WTC11 (cell line): Measurements from ENCODE around the gene C1orf159. TPM values are rescaled to one million over a fixed set of nuclear protein-coding genes. Genes with fewer than 3 reads are reported as not detected.

Experiments
- ATAC-seq: fragments of 200-7000 bp; cut with Tn5 transposase; 2 replicates; pipeline ENCODE4 v1.10.0; 2021; ENCODE audit warnings: mild to moderate bottlenecking, moderate library complexity
- CTCF ChIA-PET: fragments of 300-600 bp; sonication (Branson Sonifier 250); formaldehyde crosslinking; loops from one replicate; lab custom pipeline; 2021; ENCODE audit warnings: antibody characterized with exemption; lab: Charles Lee
- POLR2A ChIA-PET: fragments of 350-600 bp; sonication (Branson Sonifier 250); formaldehyde crosslinking; loops from one replicate; lab custom pipeline; 2021; ENCODE audit warnings: antibody characterized with exemption; lab: Charles Lee
- DNase-seq: peaks from one replicate; pipeline ENCODE4 v3.0.0; 2021; ENCODE audit warnings: low spot score
- H3K27ac Mint-ChIP-seq: 2 replicates; pipeline ENCODE4 v1.8.0; 2021; ENCODE audit warnings: mixed read lengths
- H3K27me3 Mint-ChIP-seq: 2 replicates; pipeline ENCODE4 v1.8.0; 2021; ENCODE audit warnings: low read depth, mild to moderate bottlenecking, moderate library complexity, mixed read lengths
- H3K36me3 Mint-ChIP-seq: 2 replicates; pipeline ENCODE4 v1.8.0; 2021; ENCODE audit warnings: mixed read lengths
- H3K4me1 Mint-ChIP-seq: 2 replicates; pipeline ENCODE4 v1.8.0; 2022; ENCODE audit warnings: mixed read lengths
- H3K4me3 Mint-ChIP-seq: 2 replicates; pipeline ENCODE4 v1.8.0; 2021; ENCODE audit warnings: mild to moderate bottlenecking, moderate library complexity, mixed read lengths
- H3K9me3 Mint-ChIP-seq: 2 replicates; pipeline ENCODE4 v1.8.0; 2021; ENCODE audit warnings: mixed read lengths
- ARID4B ChIP-seq: sonication (generic); formaldehyde crosslinking; IDR thresholded peaks from 2 replicates; pipeline ENCODE4 v1.8.0; 2023; ENCODE audit warnings: missing genetic modification reagents, mild to moderate bottlenecking, borderline replicate concordance
- ATF1 ChIP-seq: sonication (generic); formaldehyde crosslinking; IDR thresholded peaks from 2 replicates; pipeline ENCODE4 v1.8.1; 2023; ENCODE audit warnings: mild to moderate bottlenecking, moderate library complexity, missing genetic modification reagents
- ATF2 ChIP-seq: sonication (generic); formaldehyde crosslinking; IDR thresholded peaks from 2 replicates; pipeline ENCODE4 v1.8.1; 2022; ENCODE audit warnings: low read depth, missing genetic modification reagents, borderline replicate concordance
- CBFB ChIP-seq: sonication (generic); formaldehyde crosslinking; IDR thresholded peaks from 2 replicates; pipeline ENCODE4 v1.8.1; 2022; ENCODE audit warnings: mild to moderate bottlenecking, low read depth, missing genetic modification reagents
- CREB1 ChIP-seq: sonication (generic); formaldehyde crosslinking; IDR thresholded peaks from 2 replicates; pipeline ENCODE4 v1.8.0; 2023; ENCODE audit warnings: mild to moderate bottlenecking, missing genetic modification reagents
- CTCF ChIP-seq: fragments of 200-600 bp; IDR thresholded peaks from 2 replicates; pipeline ENCODE4 v1.8.0; 2022; ENCODE audit warnings: antibody characterized with exemption
- E2F4 ChIP-seq: sonication (generic); formaldehyde crosslinking; IDR thresholded peaks from 2 replicates; pipeline ENCODE4 v1.8.1; 2022; ENCODE audit warnings: low read depth, mild to moderate bottlenecking, moderate library complexity, missing genetic modification reagents, borderline replicate concordance
- JUN ChIP-seq: sonication (generic); formaldehyde crosslinking; IDR thresholded peaks from 2 replicates; pipeline ENCODE4 v1.8.0; 2023; ENCODE audit warnings: mild to moderate bottlenecking, missing genetic modification reagents
- MYBL2 ChIP-seq: sonication (generic); formaldehyde crosslinking; IDR thresholded peaks from 2 replicates; pipeline ENCODE4 v1.8.1; 2023; ENCODE audit warnings: mild to moderate bottlenecking, moderate library complexity, missing genetic modification reagents
- RELA ChIP-seq: sonication (generic); formaldehyde crosslinking; IDR thresholded peaks from 2 replicates; pipeline ENCODE4 v1.8.1; 2022; ENCODE audit warnings: missing genetic modification reagents, mild to moderate bottlenecking, borderline replicate concordance
- SP1 ChIP-seq: sonication (generic); formaldehyde crosslinking; conservative IDR thresholded peaks from 2 replicates; pipeline ENCODE4 v1.8.1; 2022; ENCODE audit warnings: missing genetic modification reagents
- USF1 ChIP-seq: sonication (generic); formaldehyde crosslinking; IDR thresholded peaks from 2 replicates; pipeline ENCODE4 v1.8.0; 2022; ENCODE audit warnings: mild to moderate bottlenecking, missing genetic modification reagents
- ZBTB21 ChIP-seq: sonication (generic); formaldehyde crosslinking; IDR thresholded peaks from 2 replicates; pipeline ENCODE4 v1.8.1; 2023; ENCODE audit warnings: mild to moderate bottlenecking, missing genetic modification reagents, borderline replicate concordance
- ZNF138 ChIP-seq: sonication (generic); formaldehyde crosslinking; conservative IDR thresholded peaks from 2 replicates; pipeline ENCODE4 v1.8.1; 2022; ENCODE audit warnings: mild to moderate bottlenecking, moderate library complexity, missing genetic modification reagents
- ZNF281 ChIP-seq: sonication (generic); formaldehyde crosslinking; IDR thresholded peaks from 2 replicates; pipeline ENCODE4 v1.8.0; 2023; ENCODE audit warnings: mild to moderate bottlenecking, missing genetic modification reagents
- ZNF512 ChIP-seq: sonication (generic); formaldehyde crosslinking; IDR thresholded peaks from 2 replicates; pipeline ENCODE4 v1.8.1; 2022; ENCODE audit warnings: missing genetic modification reagents, borderline replicate concordance
- total RNA-seq: library from RNA; stranded (reverse); gene quantifications from 3 replicates; pipeline ENCODE4 v1.2.3, GENCODE V29; 2021

Gene C1orf159
- total RNA-seq, 1 experiment from 2014 or later: 17.8 TPM

- TF ChIP-seq ZNF281 (no peak), ZBTB21 (CRISPR knock-in tag) (no peak)
Observed at GRCh38 chr1:1081311-1082238, 34.3 kb downstream of the C1orf159 start (continued).

- no peaks in the 10 kb centered on the region for H3K36me3 Mint-ChIP-seq
- no peaks in the 10 kb centered on the region for H3K27me3 Mint-ChIP-seq
- DNase-seq (peak; percentile 27), ATAC-seq (no peak)
- ChIA-PET POLR2A (no interaction called here), CTCF (no interaction called here)
- no peaks in the 10 kb centered on the region for H3K9me3 Mint-ChIP-seq
- TF ChIP-seq ATF2 (CRISPR knock-in tag): no peak
- no peak for TF ChIP-seq ARID4B (CRISPR knock-in tag)
- no peak for TF ChIP-seq RELA (CRISPR knock-in tag)
- TF ChIP-seq CTCF: no peak
- peak overlapping the region; percentile 22; the same call in 1 of the 2 replicates for H3K4me3 Mint-ChIP-seq
- no peaks in the 10 kb centered on the region for H3K4me1 Mint-ChIP-seq
- no peak overlapping the region for H3K27ac Mint-ChIP-seq
Observed at GRCh38 chr1:1080951-1081310, 35.0 kb downstream of the C1orf159 start.

- no peaks in the 10 kb centered on the region for H3K9me3 Mint-ChIP-seq
- CTCF ChIA-PET: interaction anchor here (0.6 to 1.8 kb wide), 9 partner anchors 11 to 194 kb away, joined by 3 to 14 read pairs (median 3); partner anchors contain the start of gene UBE2J2
- TF ChIP-seq SP1 (CRISPR knock-in tag) (peak; percentile 35; the same call in 1 of the 2 replicates), CREB1 (CRISPR knock-in tag) (no peak), JUN (CRISPR knock-in tag) (no peak), MYBL2 (0 out of 2 replicates have a peak, but pooled peaks have one; percentile 7), USF1 (CRISPR knock-in tag) (peak; percentile 98), ATF1 (CRISPR knock-in tag) (0 out of 2 replicates have a peak, but pooled peaks have one; percentile 58), E2F4 (no peak), CBFB (CRISPR knock-in tag) (no peak), ZNF512 (no peak), ZNF138 (CRISPR knock-in tag) (no peak)
Observed at GRCh38 chr1:1080122-1080757, 35.6 kb downstream of the C1orf159 start.

More at GRCh38 chr1:1080122-1080757, 35.6 kb downstream of the C1orf159 start:
- POLR2A ChIA-PET: no interaction called here
- peak; percentile 76 for DNase-seq
- no peaks in the 10 kb centered on the region for H3K4me1 Mint-ChIP-seq
- no peaks in the 10 kb centered on the region for H3K36me3 Mint-ChIP-seq
- peak overlapping the region; percentile 52 for H3K4me3 Mint-ChIP-seq
- no peak overlapping the region for H3K27ac Mint-ChIP-seq
- peak; percentile 82 for ATAC-seq
- H3K27me3 Mint-ChIP-seq: no peaks in the 10 kb centered on the region
